GM15510 (cell line): Measurements from ENCODE around the gene FAM83C.
A peak's percentile ranks its signal among the peaks of the same experiment; 100 is the strongest.

Source experiments
- POLR2A ChIP-seq: IDR thresholded peaks from 3 replicates; pipeline ENCODE4 v1.6.1; 2011; ENCODE audit warnings: borderline replicate concordance; ENCODE audit not compliant: insufficient read length; ENCODE audit errors: extremely low read depth

FAM83C gene

GRCh38 chr20:35284992-35285805 is 7.0 kb downstream of the FAM83C start:
- no peak for TF ChIP-seq POLR2A

GRCh38 chr20:35284267-35284991 is 7.8 kb downstream of the FAM83C start, which contains the start of gene EIF6:
EIF6 (minus strand) TSS chr20:35284772; CDS start chr20:35284487, 285 bp downstream.
- peak; percentile 72 for TF ChIP-seq POLR2A

- TF ChIP-seq POLR2A, result no peak
Observed at GRCh38 chr20:35283441-35284266, 8.6 kb downstream of the FAM83C start.

- no peak for TF ChIP-seq POLR2A
Observed at GRCh38 chr20:35281506-35282101, 10.6 kb downstream of the FAM83C start.

- no peak for TF ChIP-seq POLR2A
Observed at GRCh38 chr20:35280523-35280922, 11.7 kb downstream of the FAM83C start.

- no peak for TF ChIP-seq POLR2A
Observed at GRCh38 chr20:35279533-35280174, 12.6 kb downstream of the FAM83C start.

- no peak for TF ChIP-seq POLR2A
Observed at GRCh38 chr20:35279040-35279439, 13.2 kb downstream of the FAM83C start.

- peak; percentile 87 for TF ChIP-seq POLR2A
Observed at GRCh38 chr20:35277531-35278395, 14.5 kb downstream of the FAM83C start, which contains the start of gene MMP24OS. MMP24OS (minus strand) TSS chr20:35278122; CDS start chr20:35277929, 193 bp downstream.

GRCh38 chr20:35277127-35277526 is 15.1 kb downstream of the FAM83C start:
- TF ChIP-seq POLR2A, result no peak

- no peak for TF ChIP-seq POLR2A
Observed at GRCh38 chr20:35276408-35276807, 15.8 kb downstream of the FAM83C start.

- TF ChIP-seq POLR2A, result no peak
Observed at GRCh38 chr20:35275741-35276251, 16.4 kb downstream of the FAM83C start.

GRCh38 chr20:35274172-35275092 is 17.8 kb downstream of the FAM83C start:
- TF ChIP-seq POLR2A, result no peak
